Mesendoderm (in vitro differentiated cells): ENCODE data around the gene GABRR2. TPM values are rescaled to one million over a fixed set of nuclear protein-coding genes. Genes with fewer than 3 reads are reported as not detected.

Experiments used
- DNase-seq: peaks from one replicate; pipeline ENCODE4 v3.0.0; 2013
- H2AK5ac ChIP-seq: 2 replicates; pipeline ENCODE4 v1.6.1; 2013; ENCODE audit warnings: low read length, inconsistent platforms
- H2BK120ac ChIP-seq: 2 replicates; pipeline ENCODE4 v1.6.1; 2013; ENCODE audit warnings: low read depth, mild to moderate bottlenecking, low read length, moderate library complexity, mixed read lengths
- H2BK15ac ChIP-seq: replicated peaks from 2 replicates; pipeline ENCODE4 v1.6.1; 2013; ENCODE audit warnings: low read depth, mild to moderate bottlenecking, moderate library complexity
- H2BK5ac ChIP-seq: 2 replicates; pipeline ENCODE4 v1.6.1; 2013; ENCODE audit warnings: low read length, inconsistent platforms
- H3K18ac ChIP-seq: 2 replicates; pipeline ENCODE4 v1.6.1; 2013; ENCODE audit warnings: mild to moderate bottlenecking, low read length, mixed read lengths
- H3K23ac ChIP-seq: one replicate; pipeline ENCODE4 v1.6.1; 2013; ENCODE audit warnings: low read length
- H3K27ac ChIP-seq: 2 replicates; pipeline ENCODE4 v1.5.1; 2013; ENCODE audit warnings: low read depth, mild to moderate bottlenecking, inconsistent platforms, low read length, moderate library complexity
- H3K27me3 ChIP-seq: 2 replicates; pipeline ENCODE4 v1.6.1; 2013; ENCODE audit warnings: low read length, control low read depth, mild to moderate bottlenecking, inconsistent platforms; ENCODE audit not compliant: insufficient read depth, poor library complexity
- H3K36me3 ChIP-seq: 2 replicates; pipeline ENCODE4 v1.6.1; 2013; ENCODE audit warnings: low read length, inconsistent platforms; ENCODE audit not compliant: control insufficient read depth, insufficient read depth
- H3K4ac ChIP-seq: one replicate; pipeline ENCODE4 v1.6.1; 2013; ENCODE audit warnings: low read depth, mild to moderate bottlenecking, low read length, moderate library complexity
- H3K4me1 ChIP-seq: 2 replicates; pipeline ENCODE4 v1.6.1; 2013; ENCODE audit warnings: low read depth, low read length, inconsistent platforms; ENCODE audit not compliant: control insufficient read depth
- H3K4me2 ChIP-seq: 2 replicates; pipeline ENCODE4 v1.6.1; 2013; ENCODE audit warnings: low read length
- H3K4me3 ChIP-seq: 2 replicates; pipeline ENCODE4 v1.5.1; 2013; ENCODE audit warnings: mild to moderate bottlenecking, low read length
- H3K56ac ChIP-seq: one replicate; pipeline ENCODE4 v1.6.1; 2013; ENCODE audit warnings: low read length
- H3K79me1 ChIP-seq: 2 replicates; pipeline ENCODE4 v1.6.1; 2013; ENCODE audit warnings: low read length, inconsistent platforms
- H3K79me2 ChIP-seq: 2 replicates; pipeline ENCODE4 v1.6.1; 2013; ENCODE audit warnings: mild to moderate bottlenecking, low read length; ENCODE audit not compliant: control insufficient read depth, insufficient read depth
- H3K9ac ChIP-seq: 2 replicates; pipeline ENCODE4 v1.6.1; 2013; ENCODE audit warnings: low read length, inconsistent platforms
- H4K5ac ChIP-seq: one replicate; pipeline ENCODE4 v1.6.1; 2013; ENCODE audit warnings: low read length
- H4K8ac ChIP-seq: one replicate; pipeline ENCODE4 v1.6.1; 2013; ENCODE audit warnings: low read depth, mild to moderate bottlenecking, control low read depth, low read length, moderate library complexity
- WGBS: extraction: QIAGEN DNeasy Blood & Tissue Kit; methylation state at CpG from one replicate; pipeline ENCODE4 v1.1.7; 2013; ENCODE audit warnings: low lambda C conversion rate, missing lambda C conversion rate; ENCODE audit not compliant: insufficient coverage; ENCODE audit errors: extremely low coverage; 5-methylcytosine and 5-hydroxymethylcytosine counted together
- polyA plus RNA-seq, 2 experiments: library from polyadenylated mRNA; stranded (reverse); fragments of 200-250 nt; gene quantifications; one replicate each; pipeline ENCODE4 v1.2.3, GENCODE V29; 2013

The GABRR2 gene
- 0.04 TPM for polyA plus RNA-seq (2013, experiment 1 of 2)
- 0.03 TPM for polyA plus RNA-seq (2013, experiment 2 of 2)

DNA sequence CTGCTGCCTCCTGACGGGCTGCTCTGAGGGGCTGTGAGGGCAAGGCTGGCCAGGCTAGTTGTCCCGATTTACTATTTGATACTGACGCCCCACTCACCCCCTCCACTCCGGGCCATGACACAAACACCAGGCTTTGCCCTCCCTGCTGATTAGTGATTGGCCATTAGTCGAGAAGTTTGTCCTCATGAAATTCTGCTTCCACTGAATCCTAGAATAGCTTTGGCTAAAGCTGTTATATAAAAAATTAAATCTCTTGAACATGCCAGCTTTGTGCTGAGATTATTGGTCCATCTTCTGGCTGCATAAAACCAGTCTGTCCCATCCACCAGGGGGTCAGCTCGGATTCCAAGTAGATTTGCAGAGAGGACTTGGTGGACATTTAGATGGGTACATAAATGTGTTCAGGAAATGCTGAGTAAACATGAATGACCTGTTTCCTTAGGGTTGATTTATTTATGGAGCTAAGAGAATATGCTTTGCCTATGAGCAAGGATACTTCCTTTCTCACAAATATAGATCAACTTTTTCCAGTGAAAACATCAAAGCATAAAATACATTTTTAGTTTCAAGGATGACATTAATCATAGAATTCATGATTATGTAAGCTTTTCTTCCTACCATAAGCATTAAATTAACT is at the start of gene GABRR2:
Gene GABRR2, minus strand, starts transcription at position 51 of the 637 bp plus-strand sequence. CDS start 134 bp downstream, outside the sequence.
- Histone ChIP-seq H3K4me1 (no peaks in the 10 kb centered on the region), H3K18ac (no peak within 1 kb of the TSS), H3K79me2 (no peaks in the 10 kb centered on the region), H2BK120ac (no peak within 1 kb of the TSS), H3K4me3 (no peak within 1 kb of the TSS), H3K4ac (no peak within 1 kb of the TSS), H3K56ac (no peak within 1 kb of the TSS), H4K8ac (no peak within 1 kb of the TSS), H2BK15ac (no peak within 1 kb of the TSS), H3K27ac (no peak within 1 kb of the TSS), H2AK5ac (no peak within 1 kb of the TSS), H3K27me3 (no peaks in the 10 kb centered on the region), H3K9ac (no peak within 1 kb of the TSS), H3K79me1 (no peaks in the 10 kb centered on the region), H3K36me3 (no peaks in the 10 kb centered on the region), H4K5ac (no peak within 1 kb of the TSS), H2BK5ac (no peak within 1 kb of the TSS), H3K23ac (no peak within 1 kb of the TSS), H3K4me2 (no peak within 1 kb of the TSS)
- no CpG with 5 or more reads among the region's 6 CpGs for WGBS
- no peak for DNase-seq

- H3K79me2 ChIP-seq = no peaks in the 10 kb centered on the region
- no peaks in the 10 kb centered on the region for H3K79me1 ChIP-seq
- no peak overlapping the region for H2BK120ac ChIP-seq
- no peak overlapping the region for H2AK5ac ChIP-seq
- no peak overlapping the region for H2BK15ac ChIP-seq
- no peak overlapping the region for H3K18ac ChIP-seq
- no peaks in the 10 kb centered on the region for H3K4me1 ChIP-seq
- no peak for DNase-seq
- no peak overlapping the region for H4K5ac ChIP-seq
- no peaks in the 10 kb centered on the region for H3K27me3 ChIP-seq
- H3K56ac ChIP-seq = no peak overlapping the region
- H3K4me3 ChIP-seq = no peak overlapping the region
- no peak overlapping the region for H3K9ac ChIP-seq
- H3K27ac ChIP-seq = no peak overlapping the region
- no peak overlapping the region for H3K4ac ChIP-seq
- H3K36me3 ChIP-seq = no peaks in the 10 kb centered on the region
- no peak overlapping the region for H4K8ac ChIP-seq
- H3K4me2 ChIP-seq = no peak overlapping the region
- no peak overlapping the region for H3K23ac ChIP-seq
- no peak overlapping the region for H2BK5ac ChIP-seq
Measured at GRCh38 chr6:89364586-89364985, 49.5 kb upstream of the GABRR2 start.

DNA sequence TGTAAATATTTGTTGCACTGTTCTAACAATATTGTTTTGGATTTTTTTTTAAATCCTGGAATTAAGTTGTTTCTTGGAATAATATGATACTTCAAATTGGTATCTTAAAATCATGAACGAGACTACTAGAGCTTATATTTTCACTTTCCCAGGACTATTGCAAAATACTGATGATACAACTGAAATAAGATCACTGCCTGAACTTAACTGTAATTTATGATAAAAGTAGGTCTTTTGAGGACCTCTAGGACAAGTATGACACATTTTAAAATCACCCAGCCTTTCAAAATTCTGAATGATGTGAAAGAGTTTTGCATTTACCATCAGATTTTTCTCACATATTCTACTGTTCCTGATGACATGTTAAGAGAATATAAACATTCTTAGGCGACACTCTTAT is 46.1 kb upstream of the GABRR2 start:
- Histone ChIP-seq H3K4me1 (no peaks in the 10 kb centered on the region), H2BK15ac (no peak overlapping the region), H4K5ac (no peak overlapping the region), H4K8ac (no peak overlapping the region), H3K23ac (no peak overlapping the region), H3K4me2 (no peak overlapping the region), H2AK5ac (no peak overlapping the region), H3K27ac (no peak overlapping the region), H3K27me3 (no peaks in the 10 kb centered on the region), H2BK120ac (no peak overlapping the region), H3K4ac (no peak overlapping the region), H3K18ac (no peak overlapping the region), H3K56ac (no peak overlapping the region), H2BK5ac (no peak overlapping the region), H3K4me3 (no peak overlapping the region), H3K9ac (no peak overlapping the region), H3K79me1 (no peaks in the 10 kb centered on the region), H3K36me3 (no peaks in the 10 kb centered on the region), H3K79me2 (no peaks in the 10 kb centered on the region)
- no peak for DNase-seq
- WGBS = no CpG with 5 or more reads among the region's 2 CpGs

GRCh38 chr6:89360415-89360999 is 45.4 kb upstream of the GABRR2 start:
- no peak overlapping the region for H3K23ac ChIP-seq
- H3K9ac ChIP-seq = no peak overlapping the region
- H3K56ac ChIP-seq = no peak overlapping the region
- H3K4me3 ChIP-seq = no peak overlapping the region
- no peak overlapping the region for H2BK5ac ChIP-seq
- no peak overlapping the region for H2AK5ac ChIP-seq
- no peak overlapping the region for H3K4ac ChIP-seq
- no peak overlapping the region for H2BK120ac ChIP-seq
- H3K36me3 ChIP-seq = no peaks in the 10 kb centered on the region
- no peak overlapping the region for H4K8ac ChIP-seq
- DNase-seq = no peak
- H3K27ac ChIP-seq = no peak overlapping the region
- H3K18ac ChIP-seq = no peak overlapping the region
- WGBS = no CpG with 5 or more reads among the region's 2 CpGs
- no peak overlapping the region for H3K4me2 ChIP-seq
- no peaks in the 10 kb centered on the region for H3K27me3 ChIP-seq
- no peaks in the 10 kb centered on the region for H3K79me2 ChIP-seq
- no peaks in the 10 kb centered on the region for H3K4me1 ChIP-seq
- no peak overlapping the region for H4K5ac ChIP-seq
- H2BK15ac ChIP-seq = no peak overlapping the region
- no peaks in the 10 kb centered on the region for H3K79me1 ChIP-seq

DNA sequence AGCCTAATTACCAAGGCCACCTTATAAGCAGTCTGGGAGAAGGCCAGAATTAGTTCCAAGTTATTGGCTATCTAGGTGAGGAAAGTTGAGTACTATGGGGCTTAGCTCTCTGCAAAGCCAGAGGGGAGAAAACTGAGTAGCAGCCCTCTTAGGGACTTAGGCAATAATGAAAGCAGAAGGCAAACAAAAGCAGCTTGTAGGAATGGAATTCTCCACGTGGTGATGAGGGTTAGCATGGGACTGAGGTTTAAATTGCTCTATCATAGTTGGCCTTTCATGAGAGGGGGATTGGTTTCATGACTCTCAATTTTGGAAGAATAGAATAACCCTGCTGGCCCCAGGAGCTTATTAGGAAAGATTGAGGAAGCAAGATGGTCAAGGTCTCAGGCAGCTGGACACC is 44.5 kb upstream of the GABRR2 start:
- H3K56ac ChIP-seq = no peak overlapping the region
- no peak overlapping the region for H3K9ac ChIP-seq
- H3K4me2 ChIP-seq = no peak overlapping the region
- no peaks in the 10 kb centered on the region for H3K27me3 ChIP-seq
- H3K4me1 ChIP-seq = no peaks in the 10 kb centered on the region
- H3K4ac ChIP-seq = peak overlapping the region; percentile 25
- H3K36me3 ChIP-seq = no peaks in the 10 kb centered on the region
- no peak overlapping the region for H2AK5ac ChIP-seq
- H2BK120ac ChIP-seq = no peak overlapping the region
- H4K5ac ChIP-seq = peak overlapping the region; percentile 41
- no peak for DNase-seq
- H2BK5ac ChIP-seq = no peak overlapping the region
- no peak overlapping the region for H3K18ac ChIP-seq
- H3K4me3 ChIP-seq = no peak overlapping the region
- H3K27ac ChIP-seq = no peak overlapping the region
- no peak overlapping the region for H2BK15ac ChIP-seq
- no peaks in the 10 kb centered on the region for H3K79me1 ChIP-seq
- no peak overlapping the region for H4K8ac ChIP-seq
- no peaks in the 10 kb centered on the region for H3K79me2 ChIP-seq
- no CpG with 5 or more reads among the region's 1 CpG for WGBS
- no peak overlapping the region for H3K23ac ChIP-seq

DNA sequence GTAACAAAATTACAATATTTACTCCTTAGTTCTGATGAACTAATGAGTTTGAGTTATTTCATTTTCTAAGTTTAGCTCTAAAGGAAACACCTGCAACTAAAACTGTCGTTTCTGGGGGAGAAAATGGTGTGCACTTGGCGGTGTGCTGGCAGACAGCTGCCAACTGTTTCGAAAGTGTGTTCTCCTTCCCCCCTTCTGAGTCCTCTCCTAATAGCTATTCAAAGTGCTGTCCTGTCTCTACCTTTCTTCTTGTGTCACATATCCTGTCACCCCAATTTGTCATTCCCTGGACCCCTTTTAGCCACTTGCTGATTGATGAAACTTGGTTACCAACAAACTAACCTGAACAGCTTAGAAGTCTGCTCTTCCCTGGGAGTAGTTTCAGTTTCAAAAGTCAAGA is 42.3 kb upstream of the GABRR2 start:
- Histone ChIP-seq H3K4me1 (no peaks in the 10 kb centered on the region), H3K56ac (no peak overlapping the region), H2BK15ac (no peak overlapping the region), H3K4me2 (no peak overlapping the region), H4K8ac (no peak overlapping the region), H3K79me1 (no peaks in the 10 kb centered on the region), H3K18ac (no peak overlapping the region), H2AK5ac (no peak overlapping the region), H2BK5ac (no peak overlapping the region), H3K4me3 (no peak overlapping the region), H3K36me3 (no peaks in the 10 kb centered on the region), H3K79me2 (no peaks in the 10 kb centered on the region), H4K5ac (no peak overlapping the region), H2BK120ac (no peak overlapping the region), H3K9ac (no peak overlapping the region), H3K27me3 (no peaks in the 10 kb centered on the region), H3K27ac (no peak overlapping the region), H3K23ac (no peak overlapping the region), H3K4ac (no peak overlapping the region)
- DNase-seq = no peak
- whole genome bisulfite sequencing = no CpG with 5 or more reads among the region's 3 CpGs
